Neuronal stem cell (in vitro differentiated cells): Measurements from ENCODE around the gene CASKIN2.

Experiments used
- DNase-seq: peaks from one replicate; pipeline ENCODE4 v3.0.0-alpha.2; 2013; ENCODE audit warnings: low spot score
- H2AFZ ChIP-seq: one replicate; pipeline ENCODE4 v1.6.1; 2013; ENCODE audit warnings: mild to moderate bottlenecking, low read length, inconsistent platforms
- H2AK5ac ChIP-seq: 2 replicates; pipeline ENCODE4 v1.6.1; 2013; ENCODE audit warnings: low read depth, mild to moderate bottlenecking, inconsistent platforms, low read length, moderate library complexity, mixed read lengths
- H2BK120ac ChIP-seq: 2 replicates; pipeline ENCODE4 v1.6.1; 2013; ENCODE audit warnings: low read depth, mild to moderate bottlenecking, inconsistent platforms, low read length, moderate library complexity, mixed read lengths
- H2BK12ac ChIP-seq: one replicate; pipeline ENCODE4 v1.6.1; 2013; ENCODE audit warnings: low read length, inconsistent platforms
- H2BK15ac ChIP-seq: 2 replicates; pipeline ENCODE4 v1.6.1; 2013; ENCODE audit warnings: mild to moderate bottlenecking, low read length, inconsistent platforms, mixed read lengths
- H2BK5ac ChIP-seq: one replicate; pipeline ENCODE4 v1.6.1; 2013; ENCODE audit warnings: inconsistent platforms, mild to moderate bottlenecking, low read length, moderate library complexity
- H3K14ac ChIP-seq: one replicate; pipeline ENCODE4 v1.6.1; 2013; ENCODE audit warnings: low read length, inconsistent platforms
- H3K18ac ChIP-seq: 2 replicates; pipeline ENCODE4 v1.6.1; 2013; ENCODE audit warnings: low read length, inconsistent platforms
- H3K23ac ChIP-seq: 2 replicates; pipeline ENCODE4 v1.6.1; 2013; ENCODE audit warnings: low read depth, mild to moderate bottlenecking, mixed read lengths, low read length, inconsistent platforms; ENCODE audit not compliant: poor library complexity
- H3K27ac ChIP-seq: replicated peaks from 3 replicates; pipeline ENCODE4 v1.5.1; 2013; ENCODE audit warnings: low read length, inconsistent platforms
- H3K27me3 ChIP-seq, 3 experiments: 2 replicates each; pipeline ENCODE4 v1.6.1; 2013; ENCODE audit warnings: low read length in 3 of 3, mild to moderate bottlenecking in 2 of 3, inconsistent platforms in 1 of 3, low read depth in 1 of 3, mixed read lengths in 1 of 3, moderate library complexity in 1 of 3; ENCODE audit not compliant: control insufficient read depth in 3 of 3, insufficient read depth in 3 of 3
- H3K36me3 ChIP-seq, 2 donors: replicated peaks in 1 of 2; 2 replicates each; pipeline ENCODE4 v1.6.1; 2013; ENCODE audit warnings: low read length in 2 of 2; ENCODE audit not compliant: control insufficient read depth in 2 of 2, insufficient read depth in 2 of 2
- H3K4ac ChIP-seq: 2 replicates; pipeline ENCODE4 v1.6.1; 2013; ENCODE audit warnings: inconsistent platforms, mild to moderate bottlenecking, low read length, moderate library complexity
- H3K4me1 ChIP-seq, 2 donors: 1 replicate in 1 of 2; 2 replicates in 1 of 2; pipeline ENCODE4 v1.6.1; 2013; ENCODE audit warnings: low read length in 2 of 2, low read depth in 1 of 2; ENCODE audit not compliant: control insufficient read depth in 2 of 2, insufficient read depth in 1 of 2
- H3K4me2 ChIP-seq: one replicate; pipeline ENCODE4 v1.6.1; 2013; ENCODE audit warnings: mild to moderate bottlenecking, low read length, inconsistent platforms; ENCODE audit not compliant: insufficient read depth, poor library complexity, severe bottlenecking
- H3K4me3 ChIP-seq, 2 donors: 2 replicates each; pipeline ENCODE4 v1.5.1; 2013; ENCODE audit warnings: low read length in 2 of 2, mild to moderate bottlenecking in 2 of 2, inconsistent platforms in 1 of 2, moderate library complexity in 1 of 2
- H3K79me1 ChIP-seq: one replicate; pipeline ENCODE4 v1.6.1; 2013; ENCODE audit warnings: low read depth, mild to moderate bottlenecking, inconsistent platforms, low read length, moderate library complexity
- H3K9ac ChIP-seq: one replicate; pipeline ENCODE4 v1.6.1; 2013; ENCODE audit warnings: mild to moderate bottlenecking, low read depth, low read length, inconsistent platforms; ENCODE audit not compliant: poor library complexity
- H3K9me3 ChIP-seq, 2 donors: replicated peaks in 1 of 2; 2 replicates each; pipeline versions ENCODE3 to v1.6.1; 2013; ENCODE audit warnings: low read length in 2 of 2, mild to moderate bottlenecking in 2 of 2, inconsistent platforms in 1 of 2, low read depth in 1 of 2, mixed read lengths in 1 of 2, moderate library complexity in 1 of 2; ENCODE audit not compliant: control insufficient read depth in 2 of 2, insufficient read depth in 1 of 2
- H4K8ac ChIP-seq: one replicate; pipeline ENCODE4 v1.6.1; 2013; ENCODE audit warnings: low read depth, mild to moderate bottlenecking, inconsistent platforms, low read length, moderate library complexity
- H4K91ac ChIP-seq: one replicate; pipeline ENCODE4 v1.6.1; 2013; ENCODE audit warnings: low read length, low read depth, mild to moderate bottlenecking, inconsistent platforms; ENCODE audit not compliant: poor library complexity
- WGBS, 2 donors: extraction: QIAGEN DNeasy Blood & Tissue Kit; methylation state at CpG; one replicate each; pipeline ENCODE4 v1.1.7; 2013; ENCODE audit warnings: missing lambda C conversion rate in 2 of 2, mixed read lengths in 1 of 2; ENCODE audit not compliant: insufficient read length in 2 of 2, insufficient replicate concordance in 1 of 2; ENCODE audit errors: extremely low coverage in 2 of 2; 5-methylcytosine and 5-hydroxymethylcytosine counted together

CASKIN2 gene

DNA sequence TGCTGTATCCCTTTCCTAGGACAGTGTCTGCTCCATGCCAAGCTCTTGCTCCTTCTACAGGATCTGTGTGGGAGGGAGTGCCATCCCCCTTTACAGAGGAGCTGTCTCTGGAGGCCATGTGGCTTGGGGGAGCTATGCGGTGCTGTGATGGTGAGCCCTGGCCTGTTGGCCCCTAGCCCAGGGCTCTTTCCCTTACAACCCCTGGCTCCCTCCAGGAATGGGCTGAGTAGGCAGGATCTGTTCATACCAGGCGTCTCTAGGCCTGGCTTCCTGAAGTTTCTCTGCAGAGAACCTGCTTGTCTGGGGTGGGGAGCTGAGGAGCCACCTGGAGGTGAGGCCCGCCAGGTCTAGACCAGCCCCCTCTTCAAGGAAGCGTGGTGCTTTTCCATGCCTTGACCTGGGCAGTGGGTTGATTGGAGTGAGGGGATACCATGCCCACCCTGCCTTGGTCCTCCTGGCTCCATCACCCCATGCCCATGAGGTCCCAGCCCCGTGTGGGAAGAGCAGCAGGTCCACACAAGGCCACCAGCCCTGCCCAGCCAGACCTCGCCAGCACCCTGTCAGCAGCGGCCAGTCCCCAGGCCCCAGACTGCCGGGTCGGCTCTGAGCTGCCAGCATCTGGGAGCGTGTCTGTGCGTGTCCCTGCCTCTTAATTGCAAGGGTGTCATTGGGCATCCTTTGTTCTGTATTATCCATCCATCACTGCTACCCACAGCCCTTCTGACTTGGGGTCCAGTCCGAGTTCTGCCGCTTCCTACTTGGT, 24.8 kb upstream of the CASKIN2 start:
- Histone ChIP-seq H2BK120ac (no peak overlapping the region), H3K9ac (no peak overlapping the region), H2AK5ac (peak overlapping the region; percentile 39), H3K79me1 (peaks cover 2% of the 10 kb centered on the region), H2BK12ac (no peak overlapping the region), H3K18ac (peak overlapping the region; percentile 79), H3K4me3 (no peak overlapping the region), H3K4ac (no peak overlapping the region), H2BK5ac (peak overlapping the region; percentile 80), H4K8ac (no peak overlapping the region), H4K91ac (no peak overlapping the region), H3K27ac (no peak overlapping the region), H2AFZ (no peak overlapping the region), H3K27me3 (peaks cover 0 to 38% (median 0%) of the 10 kb centered on the region in 3 experiments), H2BK15ac (no peak overlapping the region), H3K9me3 (no peaks in the 10 kb centered on the region), H3K4me2 (no peak overlapping the region), H3K4me1 (peaks cover 0 to 18% of the 10 kb centered on the region in 2 donors), H3K36me3 (no peaks in the 10 kb centered on the region), H3K14ac (no peak overlapping the region), H3K23ac (no peak overlapping the region)
- DNase-seq, result no peak
- no CpG with 5 or more reads among the region's 13 CpGs for WGBS, 2 donors

DNA sequence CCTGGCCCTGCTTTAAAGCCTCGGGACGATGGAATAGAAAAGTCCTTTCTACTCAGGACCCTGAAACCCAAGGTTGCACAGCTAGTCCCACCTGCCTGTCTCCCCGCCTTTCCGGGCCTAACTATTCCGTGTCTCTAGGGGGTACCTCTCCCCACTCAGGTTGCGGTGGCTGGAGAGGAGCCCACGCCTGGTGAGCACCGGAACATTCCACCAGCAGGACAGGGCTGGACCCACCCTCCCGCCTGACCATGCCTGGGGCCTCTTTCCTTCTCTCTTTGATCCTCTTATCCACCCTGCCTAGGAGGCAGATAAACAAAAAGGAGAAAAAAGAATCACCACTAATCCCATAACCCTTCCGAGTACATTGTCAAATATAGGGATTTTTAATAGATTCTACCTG, 21.0 kb upstream of the CASKIN2 start:
- peaks cover 0 to 5% (median 0%) of the 10 kb centered on the region in 3 experiments for H3K27me3 ChIP-seq
- no peak overlapping the region for H3K4me3 ChIP-seq
- no peak overlapping the region for H3K14ac ChIP-seq
- DNase-seq, result no peak
- H3K23ac ChIP-seq, result no peak overlapping the region
- no peak overlapping the region for H3K18ac ChIP-seq
- H3K4ac ChIP-seq, result no peak overlapping the region
- H3K36me3 ChIP-seq, result no peaks in the 10 kb centered on the region
- H2AFZ ChIP-seq, result no peak overlapping the region
- no peak overlapping the region for H2BK15ac ChIP-seq
- H4K8ac ChIP-seq, result no peak overlapping the region
- H3K79me1 ChIP-seq, result peaks cover 2% of the 10 kb centered on the region
- H3K9me3 ChIP-seq, result no peaks in the 10 kb centered on the region
- no peak overlapping the region for H3K9ac ChIP-seq
- H3K4me1 ChIP-seq, result peaks cover 0 to 14% of the 10 kb centered on the region in 2 donors
- no peak overlapping the region for H3K4me2 ChIP-seq
- no peak overlapping the region for H2BK5ac ChIP-seq
- no peak overlapping the region for H3K27ac ChIP-seq
- H2BK12ac ChIP-seq, result no peak overlapping the region
- no peak overlapping the region for H4K91ac ChIP-seq
- no peak overlapping the region for H2AK5ac ChIP-seq
- WGBS, 2 donors, result no CpG with 5 or more reads among the region's 10 CpGs
- no peak overlapping the region for H2BK120ac ChIP-seq

DNA sequence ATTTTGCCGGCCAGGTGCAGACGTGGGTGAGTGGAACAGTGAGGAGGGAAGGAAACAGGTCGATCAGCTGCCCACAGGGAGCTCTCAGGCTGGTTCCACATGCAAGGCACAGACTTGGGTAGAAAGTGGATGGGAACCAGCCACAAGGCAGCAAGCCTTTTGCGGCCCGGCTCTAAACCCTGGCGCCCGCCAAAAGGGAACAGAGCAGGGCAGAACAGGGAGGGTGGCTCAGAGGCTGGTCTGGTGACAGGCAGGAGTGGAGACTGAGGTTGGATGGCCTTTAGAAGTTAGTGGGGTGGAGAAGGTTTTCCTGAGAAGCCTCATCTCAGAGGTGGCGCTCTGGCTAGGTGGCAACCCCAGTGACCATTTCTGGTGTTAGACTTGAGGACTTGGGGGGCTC, 20.5 kb upstream of the CASKIN2 start:
- no peaks in the 10 kb centered on the region for H3K36me3 ChIP-seq
- no peak overlapping the region for H2BK120ac ChIP-seq
- H2BK15ac ChIP-seq, result no peak overlapping the region
- no peak overlapping the region for H2BK5ac ChIP-seq
- no peak for DNase-seq
- H3K23ac ChIP-seq, result no peak overlapping the region
- H3K4ac ChIP-seq, result no peak overlapping the region
- H3K4me1 ChIP-seq, result peaks cover 0 to 14% of the 10 kb centered on the region in 2 donors
- H2BK12ac ChIP-seq, result no peak overlapping the region
- no peak overlapping the region for H3K4me3 ChIP-seq
- peaks cover 0 to 8% (median 0%) of the 10 kb centered on the region in 3 experiments for H3K27me3 ChIP-seq
- peaks cover 2% of the 10 kb centered on the region for H3K79me1 ChIP-seq
- H3K18ac ChIP-seq, result no peak overlapping the region
- no peak overlapping the region for H4K91ac ChIP-seq
- H3K14ac ChIP-seq, result no peak overlapping the region
- no peak overlapping the region for H3K27ac ChIP-seq
- no peak overlapping the region for H2AK5ac ChIP-seq
- H2AFZ ChIP-seq, result no peak overlapping the region
- WGBS, 2 donors, result no CpG with 5 or more reads among the region's 8 CpGs
- no peak overlapping the region for H3K4me2 ChIP-seq
- no peak overlapping the region for H4K8ac ChIP-seq
- H3K9ac ChIP-seq, result no peak overlapping the region
- no peaks in the 10 kb centered on the region for H3K9me3 ChIP-seq

DNA sequence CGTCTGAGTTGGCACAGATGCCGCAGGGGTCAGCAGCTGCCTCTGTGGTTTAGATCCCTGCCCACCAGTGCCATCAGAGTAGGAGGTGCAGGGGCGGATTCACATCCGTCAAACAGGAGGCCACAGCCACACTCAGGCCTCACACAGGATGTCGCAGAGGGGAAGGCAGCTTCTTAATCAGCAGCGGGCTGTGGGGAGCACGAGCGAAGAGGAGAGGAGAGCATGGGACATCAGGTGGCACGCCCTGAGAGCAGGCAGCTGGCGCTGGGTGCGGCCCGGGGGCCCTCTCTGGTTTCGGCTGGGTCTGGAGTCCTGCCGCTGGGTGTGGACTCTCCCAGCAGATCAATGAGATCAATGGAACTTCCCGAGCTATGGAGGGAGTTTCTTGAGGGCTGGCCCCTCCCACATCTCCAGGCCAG, 19.8 kb upstream of the CASKIN2 start:
- H2AFZ ChIP-seq, result peak overlapping the region; percentile 34
- peak overlapping the region; percentile 17 for H4K91ac ChIP-seq
- H3K36me3 ChIP-seq, result no peaks in the 10 kb centered on the region
- H2BK120ac ChIP-seq, result no peak overlapping the region
- WGBS, 2 donors, result no CpG with 5 or more reads among the region's 15 CpGs
- H3K9ac ChIP-seq, result peak overlapping the region; percentile 15
- H3K4me1 ChIP-seq, result peaks cover 2 to 12% of the 10 kb centered on the region in 2 donors
- no peak overlapping the region for H3K27ac ChIP-seq
- no peak for DNase-seq
- H2BK15ac ChIP-seq, result peak overlapping the region; percentile 73
- no peak overlapping the region for H4K8ac ChIP-seq
- peak overlapping the region; percentile 94 for H2AK5ac ChIP-seq
- no peak overlapping the region for H2BK12ac ChIP-seq
- H3K18ac ChIP-seq, result peak overlapping the region; percentile 35
- H3K79me1 ChIP-seq, result peaks cover 2% of the 10 kb centered on the region
- peak overlapping the region; percentile 82 for H2BK5ac ChIP-seq
- no peak overlapping the region for H3K4me3 ChIP-seq
- H3K27me3 ChIP-seq, result peaks cover 0 to 9% (median 0%) of the 10 kb centered on the region in 3 experiments
- H3K4ac ChIP-seq, result no peak overlapping the region
- H3K14ac ChIP-seq, result peak overlapping the region; percentile 31
- no peak overlapping the region for H3K4me2 ChIP-seq
- peak overlapping the region; percentile 89 for H3K23ac ChIP-seq
- no peaks in the 10 kb centered on the region for H3K9me3 ChIP-seq
